Testis (tissue), 3 donors: ENCODE data around the gene ZNF362. TPM values are rescaled to one million over a fixed set of nuclear protein-coding genes. Genes with fewer than 3 reads are reported as not detected.
A peak's percentile ranks its signal among the peaks of the same experiment; 100 is the strongest.

Experiments
- DNase-seq: peaks from one replicate; pipeline ENCODE4 v3.0.0-alpha.2; 2019
- H3K27ac ChIP-seq, 2 donors: fragments of 200-600 bp; sonication (generic); one replicate each; pipeline ENCODE4 v1.5.1; 2019
- H3K27me3 ChIP-seq: fragments of 200-600 bp; sonication (generic); one replicate; pipeline ENCODE4 v1.5.1; 2019
- H3K36me3 ChIP-seq: fragments of 200-600 bp; sonication (generic); one replicate; pipeline ENCODE4 v1.5.1; 2017; ENCODE audit warnings: low read depth; ENCODE audit errors: missing control alignments
- H3K4me1 ChIP-seq: fragments of 200-600 bp; sonication (generic); one replicate; pipeline ENCODE4 v1.5.1; 2019
- H3K4me3 ChIP-seq, 2 donors: fragments of 200-600 bp; sonication (generic); one replicate each; pipeline ENCODE4 v1.5.1; 2017 to 2019
- H3K9me3 ChIP-seq: fragments of 200-600 bp; sonication (generic); one replicate; pipeline ENCODE4 v1.5.1; 2017
- POLR2A ChIP-seq: fragments of 450-650 bp; IDR thresholded peaks from one replicate; pipeline ENCODE4 v1.6.1; 2017; ENCODE audit warnings: antibody characterized with exemption, mild to moderate bottlenecking, moderate library complexity
- WGBS, 2 donors: methylation state at CpG; one replicate each; pipeline ENCODE4 v1.1.5; 2018; 5-methylcytosine and 5-hydroxymethylcytosine counted together
- intact Hi-C: fragments of 100-400 bp; cut with DNase I; formaldehyde crosslinking; loops from one replicate; pipeline ENCODE4 v1.15.1; 2023; ENCODE audit warnings: low total_unique reads
- polyA plus RNA-seq: library from polyadenylated mRNA; stranded (reverse); fragments of 350-450 nt; fragmentation: Illumina TruSeq; extraction: RNeasy Lipid Tissue Mini Kit (QIAGEN cat#74804); gene quantifications from one replicate; pipeline ENCODE4 v1.2.3, GENCODE V29; 2014; ENCODE audit warnings: low read depth, low replicate concordance; ENCODE audit not compliant: insufficient read depth
- total RNA-seq, 2 donors: library from RNA; depleted of rRNA; stranded (reverse); fragments of >200 nt; gene quantifications; one replicate each; pipeline ENCODE4 v1.2.3, GENCODE V29; 2016
- TF ChIP-seq, protein P1 (sequence below), 3 experiments: fragments of 450-650 bp in 2 of 3; fragments of 200-600 bp in 1 of 3; sonication (generic) in 1 of 3; IDR thresholded peaks; one replicate each; pipeline ENCODE4 v1.5.1; 2016 to 2019; ENCODE audit warnings: antibody characterized with exemption in 3 of 3, mild to moderate bottlenecking in 2 of 3, moderate library complexity in 1 of 3

ZNF362 gene
- total and polyA plus RNA-seq, 3 donors from 2014 or later = 16.3 to 28.6 (median 26.6) TPM

DNA sequence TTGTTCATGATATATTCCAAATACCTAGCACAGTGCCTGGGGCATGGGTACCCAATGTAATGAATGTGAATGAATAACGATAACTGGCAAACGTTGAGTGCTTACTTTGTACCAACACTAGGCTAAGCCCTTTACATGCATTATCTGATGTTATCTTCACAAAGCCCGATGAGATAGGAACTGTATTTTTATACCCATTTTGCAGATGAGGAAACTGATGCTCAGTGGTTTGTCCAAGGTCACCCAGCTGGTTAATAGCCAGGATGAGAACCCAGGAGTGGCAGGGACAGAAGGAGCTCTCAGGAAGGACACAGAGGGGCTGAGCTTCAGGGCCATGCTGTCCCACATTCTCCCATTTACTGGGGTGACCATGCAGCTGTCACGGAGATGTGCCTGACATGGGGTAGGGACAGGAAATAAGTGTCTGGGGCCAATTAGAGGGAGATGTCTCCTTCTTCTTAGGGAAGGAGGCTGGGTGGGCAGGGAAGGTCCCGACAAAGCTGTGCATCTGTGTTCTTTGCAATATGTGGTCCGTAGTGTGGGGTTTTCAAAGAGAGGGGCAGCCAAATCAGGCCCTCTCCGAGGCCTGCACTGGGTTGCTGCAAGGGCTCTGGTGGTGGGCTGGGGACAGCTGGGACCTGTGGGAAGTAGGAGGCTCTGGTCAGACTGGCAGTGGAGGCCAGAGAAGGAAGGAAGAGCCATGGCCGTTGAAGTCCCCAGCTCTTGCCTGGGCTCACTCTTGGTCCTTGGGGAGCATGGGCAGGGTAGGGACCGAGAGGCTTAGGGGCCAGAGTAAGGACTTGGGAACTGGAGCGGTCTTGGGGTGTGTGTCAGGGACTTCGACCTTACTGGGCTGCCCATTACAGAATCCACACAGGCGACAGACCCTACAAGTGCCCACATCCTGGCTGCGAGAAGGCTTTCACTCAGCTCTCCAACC, 38.0 kb downstream of the ZNF362 start:
- Histone ChIP-seq H3K9me3 (no peaks in the 10 kb centered on the region), H3K4me1 (peaks cover 13% of the 10 kb centered on the region), H3K4me3 (no peak overlapping the region), H3K27me3 (no peaks in the 10 kb centered on the region), H3K27ac (no peak overlapping the region), H3K36me3 (no peaks in the 10 kb centered on the region)
- 81 to 84% methylated on average over 7 to 13 of the region's 13 CpGs for WGBS, 2 donors
- DNase-seq = no peak
- intact Hi-C loops = loop anchor here (5.0 kb wide), 1 partner anchor 73 kb away; no protein-coding TSS in a partner anchor
- TF ChIP-seq POLR2A = no peak
- TF ChIP-seq, protein P1, sequence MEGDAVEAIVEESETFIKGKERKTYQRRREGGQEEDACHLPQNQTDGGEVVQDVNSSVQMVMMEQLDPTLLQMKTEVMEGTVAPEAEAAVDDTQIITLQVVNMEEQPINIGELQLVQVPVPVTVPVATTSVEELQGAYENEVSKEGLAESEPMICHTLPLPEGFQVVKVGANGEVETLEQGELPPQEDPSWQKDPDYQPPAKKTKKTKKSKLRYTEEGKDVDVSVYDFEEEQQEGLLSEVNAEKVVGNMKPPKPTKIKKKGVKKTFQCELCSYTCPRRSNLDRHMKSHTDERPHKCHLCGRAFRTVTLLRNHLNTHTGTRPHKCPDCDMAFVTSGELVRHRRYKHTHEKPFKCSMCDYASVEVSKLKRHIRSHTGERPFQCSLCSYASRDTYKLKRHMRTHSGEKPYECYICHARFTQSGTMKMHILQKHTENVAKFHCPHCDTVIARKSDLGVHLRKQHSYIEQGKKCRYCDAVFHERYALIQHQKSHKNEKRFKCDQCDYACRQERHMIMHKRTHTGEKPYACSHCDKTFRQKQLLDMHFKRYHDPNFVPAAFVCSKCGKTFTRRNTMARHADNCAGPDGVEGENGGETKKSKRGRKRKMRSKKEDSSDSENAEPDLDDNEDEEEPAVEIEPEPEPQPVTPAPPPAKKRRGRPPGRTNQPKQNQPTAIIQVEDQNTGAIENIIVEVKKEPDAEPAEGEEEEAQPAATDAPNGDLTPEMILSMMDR (IDR thresholded peaks at IDR 0.05) = no peak

DNA sequence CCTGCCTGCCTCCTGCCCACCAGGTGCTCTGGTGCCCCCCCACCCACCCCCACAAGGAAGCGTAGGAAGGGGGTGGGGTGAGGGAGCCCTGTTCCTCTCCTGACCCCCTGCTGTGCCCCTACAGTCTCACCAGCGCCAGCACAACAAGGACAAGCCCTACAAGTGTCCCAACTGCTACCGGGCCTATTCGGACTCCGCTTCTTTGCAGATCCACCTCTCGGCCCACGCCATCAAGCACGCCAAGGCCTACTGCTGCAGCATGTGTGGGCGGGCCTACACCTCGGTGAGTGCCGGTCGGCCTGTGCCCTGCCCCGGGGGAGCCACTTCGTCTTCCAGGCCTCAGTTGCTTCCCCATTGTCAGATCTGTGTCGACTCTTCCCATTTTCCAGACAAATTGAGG, 38.7 kb downstream of the ZNF362 start:
- intact Hi-C loops = loop anchor here (5.0 kb wide), 1 partner anchor 72 kb away; no protein-coding TSS in a partner anchor
- DNase-seq = no peak
- 71 to 84% methylated on average over 8 to 15 of the region's 15 CpGs for WGBS, 2 donors

DNA sequence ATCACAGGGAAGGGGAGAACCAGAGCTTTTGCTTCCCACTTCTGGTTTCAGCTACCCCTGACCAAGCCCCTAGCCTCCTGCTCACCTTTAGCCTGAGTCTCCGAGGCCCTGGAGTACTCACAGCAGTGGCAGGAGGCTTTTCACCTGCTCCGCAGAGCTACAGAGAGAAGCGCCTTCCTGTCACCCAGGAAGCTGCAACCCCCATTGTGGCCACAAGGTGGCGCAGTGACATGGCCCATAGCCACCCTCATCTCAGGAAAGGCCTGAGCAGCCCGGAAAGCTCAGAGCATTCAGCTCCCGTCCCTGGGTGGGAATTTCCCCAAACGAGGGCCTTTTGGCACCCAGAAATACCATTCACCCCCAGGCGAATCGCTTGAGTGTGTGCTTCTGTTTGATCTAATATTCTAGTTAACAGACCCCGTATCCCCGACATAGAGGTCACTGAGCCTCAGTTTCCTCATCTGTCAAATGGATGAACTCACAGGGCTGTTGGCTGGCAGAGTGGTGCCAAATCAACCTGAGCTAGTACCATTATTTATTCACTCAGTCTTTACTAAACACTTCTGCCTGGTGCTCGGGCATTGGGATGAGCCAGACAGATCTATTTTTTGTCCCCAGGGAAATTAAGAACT, 39.3 kb downstream of the ZNF362 start:
- Histone ChIP-seq H3K9me3 (no peaks in the 10 kb centered on the region), H3K4me3 (no peak overlapping the region), H3K27ac (no peak overlapping the region), H3K4me1 (peaks cover 13% of the 10 kb centered on the region), H3K27me3 (no peaks in the 10 kb centered on the region), H3K36me3 (no peaks in the 10 kb centered on the region)
- no peak for TF ChIP-seq POLR2A
- TF ChIP-seq, protein P1 (IDR thresholded peaks at IDR 0.05) = peak; percentile 95 to 99 (median 97)
- WGBS, 2 donors = 38 to 53% methylated on average over 9 to 12 of the region's 12 CpGs
- intact Hi-C loops = loop anchor here (5.0 kb wide), 1 partner anchor 72 kb away; no protein-coding TSS in a partner anchor
- DNase-seq = peak; percentile 92

More for the DNA sequence above, 38.7 kb downstream of the ZNF362 start:
- no peaks in the 10 kb centered on the region for H3K9me3 ChIP-seq
- H3K4me3 ChIP-seq = no peak overlapping the region
- TF ChIP-seq POLR2A = no peak
- H3K36me3 ChIP-seq = no peaks in the 10 kb centered on the region
- no peak overlapping the region for H3K27ac ChIP-seq
- H3K4me1 ChIP-seq = peaks cover 13% of the 10 kb centered on the region
- H3K27me3 ChIP-seq = no peaks in the 10 kb centered on the region

DNA sequence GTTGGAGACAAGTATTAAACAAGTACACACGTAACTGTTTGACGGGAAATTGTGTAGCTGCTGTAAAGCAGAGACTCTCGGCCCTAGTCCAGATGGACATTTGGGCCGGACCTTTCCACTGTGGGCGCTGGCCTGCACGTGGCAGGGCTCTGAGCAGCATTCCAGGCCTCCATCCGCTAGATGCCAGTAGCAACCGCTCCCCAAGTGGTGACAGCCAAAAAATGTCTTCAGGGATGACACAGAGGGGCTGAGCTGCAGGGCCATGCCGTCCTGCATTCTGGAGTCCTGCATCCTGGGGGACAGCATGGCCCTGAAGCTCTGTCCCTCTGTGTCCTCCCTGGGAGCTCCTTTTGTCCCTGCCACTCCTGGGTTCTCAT, 39.8 kb downstream of the ZNF362 start:
- H3K4me3 ChIP-seq = no peak overlapping the region
- intact Hi-C loops = loop anchor here (5.0 kb wide), 1 partner anchor 71 kb away; no protein-coding TSS in a partner anchor
- TF ChIP-seq, protein P1 (IDR thresholded peaks at IDR 0.05) = no peak
- no peak for TF ChIP-seq POLR2A
- WGBS, 2 donors = 68 to 69% methylated on average over 9 of the region's 9 CpGs
- no peaks in the 10 kb centered on the region for H3K27me3 ChIP-seq
- peaks cover 13% of the 10 kb centered on the region for H3K4me1 ChIP-seq
- H3K9me3 ChIP-seq = no peaks in the 10 kb centered on the region
- no peak overlapping the region for H3K27ac ChIP-seq
- DNase-seq = no peak
- no peaks in the 10 kb centered on the region for H3K36me3 ChIP-seq

DNA sequence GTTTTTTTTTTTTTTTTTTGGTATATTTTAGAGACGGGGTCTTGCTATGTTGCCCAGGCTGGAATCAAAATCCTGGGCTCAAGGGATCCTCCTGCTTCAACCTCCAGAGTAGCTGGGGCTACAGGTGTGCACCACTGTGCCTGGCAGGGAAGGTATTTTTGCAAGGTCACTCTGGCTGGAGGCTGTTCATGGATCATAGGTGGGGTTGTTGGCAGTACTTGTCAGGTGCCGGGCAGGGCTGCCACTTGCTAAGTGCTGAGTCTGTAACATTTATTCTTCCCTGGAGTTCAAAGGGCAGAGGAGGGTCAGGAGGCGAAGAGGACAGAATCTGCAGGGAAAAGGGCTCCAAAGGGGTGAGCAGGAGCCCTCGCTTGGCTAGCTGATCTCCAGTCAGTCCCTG, 40.5 kb downstream of the ZNF362 start:
- H3K36me3 ChIP-seq = no peaks in the 10 kb centered on the region

More for the DNA sequence above, 40.5 kb downstream of the ZNF362 start:
- intact Hi-C loops = loop anchor here (5.0 kb wide), 1 partner anchor 70 kb away; no protein-coding TSS in a partner anchor
- TF ChIP-seq POLR2A = no peak
- TF ChIP-seq, protein P1 (IDR thresholded peaks at IDR 0.05) = no peak
- no peak overlapping the region for H3K4me3 ChIP-seq
- H3K9me3 ChIP-seq = no peaks in the 10 kb centered on the region
- no peaks in the 10 kb centered on the region for H3K27me3 ChIP-seq
- 89 to 91% methylated on average over 3 to 4 of the region's 4 CpGs for WGBS, 2 donors
- DNase-seq = no peak
- H3K27ac ChIP-seq = no peak overlapping the region
- H3K4me1 ChIP-seq = peaks cover 13% of the 10 kb centered on the region
